KMS-11 (cell line): Measurements from ENCODE around the gene PLA2G3.

Experiments
- H2AFZ ChIP-seq: fragments of 200-600 bp; sonication (generic); 2 replicates; pipeline ENCODE4 v1.6.1; 2016; ENCODE audit warnings: antibody characterized with exemption, mixed run types, low read depth
- H3K27ac ChIP-seq: fragments of 200-600 bp; sonication (generic); 2 replicates; pipeline ENCODE4 v1.6.1; 2016; ENCODE audit warnings: mild to moderate bottlenecking, mixed run types
- H3K27me3 ChIP-seq: fragments of 200-600 bp; sonication (generic); 2 replicates; pipeline ENCODE4 v1.6.1; 2017; ENCODE audit warnings: mild to moderate bottlenecking, low read depth, mixed run types, moderate library complexity; ENCODE audit not compliant: insufficient read depth
- H3K36me3 ChIP-seq: fragments of 200-600 bp; sonication (generic); 2 replicates; pipeline ENCODE4 v1.6.1; 2017; ENCODE audit warnings: mild to moderate bottlenecking, mixed run types; ENCODE audit not compliant: insufficient read depth
- H3K4me1 ChIP-seq: fragments of 200-600 bp; sonication (generic); 2 replicates; pipeline ENCODE4 v1.6.1; 2016; ENCODE audit warnings: mild to moderate bottlenecking, low read depth, mixed run types; ENCODE audit not compliant: poor library complexity, severe bottlenecking
- H3K4me2 ChIP-seq: fragments of 200-600 bp; sonication (generic); 2 replicates; pipeline ENCODE4 v1.7.0; 2016; ENCODE audit warnings: mild to moderate bottlenecking, mixed run types
- H3K4me3 ChIP-seq: fragments of 200-600 bp; sonication (generic); IDR thresholded peaks from 2 replicates; pipeline ENCODE4 v1.6.1; 2017; ENCODE audit warnings: low read depth, low read length, mixed read lengths; ENCODE audit not compliant: insufficient read depth
- H3K79me2 ChIP-seq: fragments of 200-600 bp; sonication (generic); 2 replicates; pipeline ENCODE4 v1.6.1; 2016; ENCODE audit warnings: low read depth, mixed run types; ENCODE audit not compliant: insufficient read depth
- H3K9ac ChIP-seq: fragments of 200-600 bp; sonication (generic); 2 replicates; pipeline ENCODE4 v1.6.1; 2016; ENCODE audit warnings: mild to moderate bottlenecking, mixed run types
- H4K20me1 ChIP-seq: fragments of 200-600 bp; sonication (generic); 2 replicates; pipeline ENCODE4 v1.6.1; 2016; ENCODE audit warnings: mild to moderate bottlenecking, mixed run types; ENCODE audit not compliant: insufficient read depth
- TF ChIP-seq, protein P1 (sequence below): fragments of 200-600 bp; sonication (generic); conservative IDR thresholded peaks from 2 replicates; pipeline ENCODE4 v1.6.1; 2017; ENCODE audit warnings: low read depth, mild to moderate bottlenecking, antibody characterized with exemption, low read length, moderate library complexity, mixed read lengths

Gene PLA2G3

GRCh38 chr22:31104869-31105268 is 35.4 kb downstream of the PLA2G3 start:
- no peak overlapping the region for H3K4me3 ChIP-seq
- TF ChIP-seq, protein P1, sequence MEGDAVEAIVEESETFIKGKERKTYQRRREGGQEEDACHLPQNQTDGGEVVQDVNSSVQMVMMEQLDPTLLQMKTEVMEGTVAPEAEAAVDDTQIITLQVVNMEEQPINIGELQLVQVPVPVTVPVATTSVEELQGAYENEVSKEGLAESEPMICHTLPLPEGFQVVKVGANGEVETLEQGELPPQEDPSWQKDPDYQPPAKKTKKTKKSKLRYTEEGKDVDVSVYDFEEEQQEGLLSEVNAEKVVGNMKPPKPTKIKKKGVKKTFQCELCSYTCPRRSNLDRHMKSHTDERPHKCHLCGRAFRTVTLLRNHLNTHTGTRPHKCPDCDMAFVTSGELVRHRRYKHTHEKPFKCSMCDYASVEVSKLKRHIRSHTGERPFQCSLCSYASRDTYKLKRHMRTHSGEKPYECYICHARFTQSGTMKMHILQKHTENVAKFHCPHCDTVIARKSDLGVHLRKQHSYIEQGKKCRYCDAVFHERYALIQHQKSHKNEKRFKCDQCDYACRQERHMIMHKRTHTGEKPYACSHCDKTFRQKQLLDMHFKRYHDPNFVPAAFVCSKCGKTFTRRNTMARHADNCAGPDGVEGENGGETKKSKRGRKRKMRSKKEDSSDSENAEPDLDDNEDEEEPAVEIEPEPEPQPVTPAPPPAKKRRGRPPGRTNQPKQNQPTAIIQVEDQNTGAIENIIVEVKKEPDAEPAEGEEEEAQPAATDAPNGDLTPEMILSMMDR = no peak

GRCh38 chr22:31103899-31104694 is 36.2 kb downstream of the PLA2G3 start:
- Histone ChIP-seq H3K36me3 (no peaks in the 10 kb centered on the region), H3K4me3 (no peak overlapping the region), H3K4me2 (no peak overlapping the region), H3K4me1 (peaks cover 4% of the 10 kb centered on the region), H3K27ac (no peak overlapping the region), H3K79me2 (no peaks in the 10 kb centered on the region), H3K9ac (no peak overlapping the region), H4K20me1 (no peaks in the 10 kb centered on the region), H2AFZ (no peak overlapping the region), H3K27me3 (no peaks in the 10 kb centered on the region)
- TF ChIP-seq, protein P1 = no peak

More at GRCh38 chr22:31104869-31105268, 35.4 kb downstream of the PLA2G3 start:
- Histone ChIP-seq H3K27me3 (no peaks in the 10 kb centered on the region), H3K4me1 (peaks cover 4% of the 10 kb centered on the region), H2AFZ (no peak overlapping the region), H3K27ac (no peak overlapping the region), H3K4me2 (no peak overlapping the region), H4K20me1 (no peaks in the 10 kb centered on the region), H3K9ac (no peak overlapping the region), H3K79me2 (no peaks in the 10 kb centered on the region), H3K36me3 (no peaks in the 10 kb centered on the region)

- Histone ChIP-seq H2AFZ (no peak overlapping the region), H3K79me2 (no peaks in the 10 kb centered on the region), H3K4me1 (peaks cover under 1% of the 10 kb centered on the region), H3K27me3 (no peaks in the 10 kb centered on the region), H3K9ac (no peak overlapping the region), H3K4me3 (no peak overlapping the region), H3K27ac (no peak overlapping the region), H3K36me3 (no peaks in the 10 kb centered on the region), H4K20me1 (no peaks in the 10 kb centered on the region), H3K4me2 (no peak overlapping the region)
- TF ChIP-seq, protein P1 = no peak
Measured at GRCh38 chr22:31103111-31103510, 37.2 kb downstream of the PLA2G3 start.

GRCh38 chr22:31102441-31103081 is 37.7 kb downstream of the PLA2G3 start:
- TF ChIP-seq, protein P1 = no peak
- Histone ChIP-seq H3K27me3 (no peaks in the 10 kb centered on the region), H3K4me2 (no peak overlapping the region), H3K36me3 (no peaks in the 10 kb centered on the region), H3K79me2 (no peaks in the 10 kb centered on the region), H4K20me1 (no peaks in the 10 kb centered on the region), H3K9ac (no peak overlapping the region), H3K27ac (no peak overlapping the region), H3K4me3 (no peak overlapping the region), H3K4me1 (no peaks in the 10 kb centered on the region), H2AFZ (no peak overlapping the region)
